BJ (cell line): ENCODE data around the gene CHKA. TPM values are rescaled to one million over a fixed set of nuclear protein-coding genes. Genes with fewer than 3 reads are reported as not detected.

Experiments
- CTCF ChIA-PET: fragments of 350-600 bp; formaldehyde crosslinking; extraction: SDS; loops from one replicate; lab custom pipeline; 2021; ENCODE audit warnings: antibody characterized with exemption, inconsistent platforms; lab: Yijun Ruan, JAX
- POLR2A ChIA-PET: fragments of 300-600 bp; sonication (Branson Sonifier 250); formaldehyde crosslinking; extraction: SDS; loops from one replicate; lab custom pipeline; 2021; ENCODE audit warnings: antibody characterized with exemption; lab: Charles Lee
- DNase-seq: peaks from one replicate; pipeline ENCODE4 v3.0.0-alpha.2; 2011; ENCODE audit warnings: low read depth
- H3K27me3 ChIP-seq: 2 replicates; pipeline ENCODE4 v1.6.0; 2011; ENCODE audit warnings: low read length; ENCODE audit not compliant: control insufficient read depth, insufficient read depth
- H3K36me3 ChIP-seq: 2 replicates; pipeline ENCODE4 v1.5.1; 2011; ENCODE audit warnings: low read length; ENCODE audit not compliant: control insufficient read depth, insufficient read depth
- H3K4me3 ChIP-seq: 2 replicates; pipeline ENCODE4 v1.5.1; 2011; ENCODE audit warnings: low read depth, mild to moderate bottlenecking, control low read depth, low read length
- polyA plus RNA-seq: library from polyadenylated mRNA; depleted of rRNA; stranded (reverse); fragments of >200 nt; gene quantifications from 2 replicates; pipeline ENCODE4 v1.2.3, GENCODE V29; 2011
- TF ChIP-seq, protein P1 (sequence below): IDR thresholded peaks from 2 replicates; pipeline ENCODE4 v1.5.1; 2011; ENCODE audit warnings: low read depth, mild to moderate bottlenecking, control low read depth, inconsistent platforms, low read length, moderate library complexity; ENCODE audit not compliant: insufficient read depth

The CHKA gene
- polyA plus RNA-seq, 1 experiment, result 5.9 TPM

DNA sequence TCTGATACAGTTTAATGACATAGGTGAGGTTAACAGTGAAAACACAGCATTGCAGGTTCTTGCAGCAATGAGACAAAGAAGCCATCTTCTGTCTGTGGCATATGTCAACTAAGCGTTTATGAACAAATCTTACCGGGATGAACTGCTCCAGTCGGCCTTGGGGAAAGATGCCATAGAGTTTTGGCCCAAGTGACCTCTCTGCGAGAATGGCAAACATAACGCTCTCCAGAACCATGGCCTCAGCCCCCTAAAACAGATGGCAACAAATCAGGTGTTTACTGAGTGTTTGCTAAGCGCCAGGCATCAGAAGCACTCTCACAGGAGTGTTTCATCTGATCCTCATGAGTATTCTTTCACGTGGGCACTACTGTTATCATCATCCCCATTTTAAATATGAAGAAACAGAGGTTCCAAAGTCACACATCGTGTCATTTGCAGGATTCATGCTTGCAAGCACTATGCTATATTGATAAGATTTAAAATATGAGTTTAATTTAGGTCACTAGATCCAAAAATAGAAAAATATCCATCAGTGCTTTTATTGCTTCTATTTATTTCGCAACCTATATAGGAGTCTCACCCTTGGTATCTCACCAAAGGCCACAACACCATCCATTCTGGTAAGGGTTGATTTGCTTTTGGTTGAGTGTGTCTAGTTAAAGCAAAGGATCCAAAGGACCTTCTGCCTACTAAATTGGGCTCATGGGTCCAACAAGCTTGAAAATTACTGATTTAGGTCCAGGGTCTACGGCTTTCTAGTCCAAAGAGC lies 46.4 kb downstream of the CHKA start:
- peaks cover 5% of the 10 kb centered on the region; the same call in 1 of the 2 replicates for H3K36me3 ChIP-seq
- POLR2A ChIA-PET, result no interaction called here
- TF ChIP-seq, protein P1, sequence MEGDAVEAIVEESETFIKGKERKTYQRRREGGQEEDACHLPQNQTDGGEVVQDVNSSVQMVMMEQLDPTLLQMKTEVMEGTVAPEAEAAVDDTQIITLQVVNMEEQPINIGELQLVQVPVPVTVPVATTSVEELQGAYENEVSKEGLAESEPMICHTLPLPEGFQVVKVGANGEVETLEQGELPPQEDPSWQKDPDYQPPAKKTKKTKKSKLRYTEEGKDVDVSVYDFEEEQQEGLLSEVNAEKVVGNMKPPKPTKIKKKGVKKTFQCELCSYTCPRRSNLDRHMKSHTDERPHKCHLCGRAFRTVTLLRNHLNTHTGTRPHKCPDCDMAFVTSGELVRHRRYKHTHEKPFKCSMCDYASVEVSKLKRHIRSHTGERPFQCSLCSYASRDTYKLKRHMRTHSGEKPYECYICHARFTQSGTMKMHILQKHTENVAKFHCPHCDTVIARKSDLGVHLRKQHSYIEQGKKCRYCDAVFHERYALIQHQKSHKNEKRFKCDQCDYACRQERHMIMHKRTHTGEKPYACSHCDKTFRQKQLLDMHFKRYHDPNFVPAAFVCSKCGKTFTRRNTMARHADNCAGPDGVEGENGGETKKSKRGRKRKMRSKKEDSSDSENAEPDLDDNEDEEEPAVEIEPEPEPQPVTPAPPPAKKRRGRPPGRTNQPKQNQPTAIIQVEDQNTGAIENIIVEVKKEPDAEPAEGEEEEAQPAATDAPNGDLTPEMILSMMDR, result no peak
- CTCF ChIA-PET, result no interaction called here
- H3K27me3 ChIP-seq, result no peaks in the 10 kb centered on the region
- H3K4me3 ChIP-seq, result no peak overlapping the region
- no peak for DNase-seq

GRCh38 chr11:68071281-68072048 lies 49.7 kb downstream of the CHKA start:
- TF ChIP-seq, protein P1, result no peak
- Histone ChIP-seq H3K4me3 (no peak overlapping the region), H3K27me3 (no peaks in the 10 kb centered on the region), H3K36me3 (peaks cover 6% of the 10 kb centered on the region; the same call in 1 of the 2 replicates)
- CTCF ChIA-PET, result interaction anchor here (0.9 kb wide), 1 partner anchor 50 kb away, joined by 3 read pairs; the partner anchor contains the start of gene CHKA
- POLR2A ChIA-PET, result no interaction called here
- DNase-seq, result no peak

DNA sequence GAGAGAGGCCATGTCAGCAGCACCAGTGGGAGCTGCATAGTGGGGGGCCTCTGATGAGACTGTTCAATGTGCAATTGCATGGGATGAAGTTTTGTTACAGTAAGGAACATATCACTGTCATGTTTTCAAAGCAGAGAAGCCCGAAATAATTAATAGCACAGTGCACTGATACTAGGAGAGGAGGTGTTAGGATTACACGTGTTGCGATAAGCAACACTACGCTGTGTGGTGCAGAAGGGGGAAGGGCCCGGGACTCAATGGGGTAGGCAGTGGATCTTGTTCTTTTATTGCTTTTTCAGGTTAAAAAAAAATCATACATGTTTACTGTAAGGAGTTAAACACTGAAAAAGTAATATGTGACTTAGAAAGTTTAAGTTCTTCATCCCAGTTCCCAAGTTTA lies 53.2 kb downstream of the CHKA start:
- POLR2A ChIA-PET, result no interaction called here
- DNase-seq, result no peak
- Histone ChIP-seq H3K27me3 (no peaks in the 10 kb centered on the region), H3K36me3 (peaks cover 7% of the 10 kb centered on the region; the same call in 1 of the 2 replicates), H3K4me3 (no peak overlapping the region)
- TF ChIP-seq, protein P1, result no peak
- CTCF ChIA-PET, result no interaction called here

- H3K36me3 ChIP-seq, result peaks cover 7% of the 10 kb centered on the region
- TF ChIP-seq, protein P1, result no peak
- ChIA-PET CTCF (interaction anchor here (1.0 to 1.3 kb wide), 2 partner anchors 9 to 72 kb away, joined by 3 read pairs; no protein-coding TSS in a partner anchor), POLR2A (no interaction called here)
- no peak overlapping the region for H3K4me3 ChIP-seq
- no peak for DNase-seq
- H3K27me3 ChIP-seq, result no peaks in the 10 kb centered on the region
Observed at GRCh38 chr11:68066742-68067141, 54.4 kb downstream of the CHKA start.

DNA sequence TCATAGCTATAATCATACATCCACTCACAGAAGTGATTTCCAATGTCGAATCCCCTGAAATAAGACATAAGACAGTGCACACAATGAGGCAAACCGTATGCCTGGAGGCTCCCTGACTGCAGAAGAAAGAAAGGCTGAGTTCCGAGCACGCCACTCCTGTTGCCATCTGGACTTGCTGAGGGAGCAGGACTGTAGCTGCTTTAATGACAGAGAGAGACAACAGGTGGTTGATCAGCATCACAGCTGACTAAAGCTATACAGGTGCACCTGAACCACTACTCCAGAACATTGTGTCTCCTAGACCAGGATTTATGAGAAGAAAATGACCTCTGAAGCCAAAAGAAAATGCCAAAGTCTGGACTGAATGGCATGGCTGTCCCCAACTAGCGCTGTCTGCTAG lies 55.3 kb downstream of the CHKA start:
- ChIA-PET CTCF (interaction anchor here (1.2 to 1.3 kb wide), 2 partner anchors 11 to 71 kb away, joined by 3 to 4 read pairs; no protein-coding TSS in a partner anchor), POLR2A (no interaction called here)
- Histone ChIP-seq H3K36me3 (peaks cover 7% of the 10 kb centered on the region), H3K4me3 (no peak overlapping the region), H3K27me3 (no peaks in the 10 kb centered on the region)
- no peak for DNase-seq
- TF ChIP-seq, protein P1, result no peak
